Muscle of arm (tissue), 12 donors: Measurements from ENCODE around the gene SLCO3A1. TPM values are rescaled to one million over a fixed set of nuclear protein-coding genes. Genes with fewer than 3 reads are reported as not detected.
"Not testable (repeated sequence)": the region's sequence is repeated elsewhere in the genome, so short reads cannot be mapped to it uniquely, and the experiment has no call there.

Source experiments
- DNase-seq: peaks from one replicate; pipeline ENCODE4 v3.0.0-alpha.2; 2013
- polyA plus RNA-seq, 12 donors: library from polyadenylated mRNA; unstranded; fragments of 120-200 nt; gene quantifications; one replicate each; pipeline ENCODE4 v1.2.1, GENCODE V29; 2013; ENCODE audit not compliant: insufficient read length in 12 of 12

The SLCO3A1 gene
- polyA plus RNA-seq, 12 donors: 3.7 to 20.6 (median 6.6) TPM; not detected in 1

DNA sequence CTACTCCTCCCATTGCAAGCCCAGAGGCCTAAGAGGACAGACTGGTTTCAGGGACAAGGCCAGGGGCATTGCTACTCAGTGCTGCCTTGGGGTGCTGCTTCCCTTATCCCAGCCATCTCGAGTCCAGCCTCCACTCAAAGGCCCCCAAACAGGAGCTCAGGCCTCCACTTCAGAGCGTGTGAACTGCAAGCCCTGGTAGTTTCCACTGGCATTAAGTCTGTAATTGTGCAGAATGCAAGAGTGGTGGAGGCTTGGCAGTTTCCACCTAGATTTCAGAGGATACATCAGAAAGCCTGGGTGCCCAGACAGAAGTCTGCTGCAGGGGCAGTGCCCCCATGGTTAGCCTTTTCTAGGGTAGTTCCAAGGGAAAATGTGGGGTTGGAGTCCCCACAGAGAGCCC lies 347.4 kb downstream of the SLCO3A1 start:
- DNase-seq: no peak

DNA sequence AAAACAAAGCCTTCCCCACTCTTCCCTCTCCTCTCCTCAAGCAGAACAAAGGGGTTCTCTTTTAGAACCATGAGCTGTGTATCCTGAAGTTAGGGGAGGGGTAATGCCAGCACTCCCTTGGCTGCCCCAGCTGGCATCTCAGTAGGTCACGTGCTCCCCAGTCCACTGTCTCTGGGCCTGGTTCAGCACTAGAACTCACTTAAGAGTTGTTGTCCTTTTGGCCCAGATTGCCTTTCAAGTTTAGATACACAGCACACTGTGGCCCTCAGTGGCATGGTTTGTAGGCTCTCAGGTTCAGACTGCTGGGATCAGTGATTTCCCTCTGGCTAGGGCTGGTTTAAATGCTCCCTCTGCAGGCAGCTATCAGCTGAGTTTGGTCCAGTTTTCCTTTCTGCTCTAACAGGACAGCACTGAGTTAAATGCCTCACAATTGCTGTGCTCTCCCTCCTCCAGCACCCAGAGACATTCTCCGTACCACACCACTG lies 351.8 kb downstream of the SLCO3A1 start:
- DNase-seq: no peak

DNA sequence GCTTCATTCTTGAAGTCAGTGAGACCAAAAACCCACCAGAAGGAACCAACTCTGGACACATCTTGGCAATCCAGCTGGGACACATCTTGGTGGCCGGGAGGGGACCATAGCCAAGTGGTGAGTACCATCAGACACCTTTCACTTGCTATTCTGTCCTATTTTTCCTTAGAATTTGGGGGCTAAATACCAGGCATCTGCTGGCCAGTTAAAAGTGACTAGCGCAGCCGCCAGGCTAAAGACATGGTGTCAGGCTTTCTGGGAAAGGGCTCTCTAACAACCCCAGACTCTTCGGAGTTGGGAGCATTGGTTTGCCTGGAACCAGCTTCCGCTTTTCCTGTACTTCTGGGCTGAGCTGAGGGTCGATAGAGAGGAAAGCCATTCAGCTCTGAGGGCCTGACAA lies 354.1 kb downstream of the SLCO3A1 start:
- not testable (repeated sequence) for DNase-seq
